ENCODE measurements around the gene PHF21A.

- TF ChIP-seq CTCF (conservative IDR thresholded peaks at IDR 0.05 in 1 of 2, IDR thresholded peaks at IDR 0.05 in 1 of 2; ENCODE audit: extremely low read depth in 1 of 2, insufficient read depth in 1 of 2, low read depth in 1 of 2, low read length in 2 of 2) (no peak), EZH2 (IDR thresholded peaks at IDR 0.05; ENCODE audit: borderline replicate concordance, low read length) (no peak)
These were observed 178.9 kb downstream of the PHF21A start for GRCh38 chr11:45942381-45942780.

Data from mammary epithelial cell (primary cell).